Activated naive CD4-positive, alpha-beta T cell treated with anti-CD3 and anti-CD28 coated beads, Interleukin-2, amount 50 U/mL, for 24 hours (primary cell): ENCODE measurements around the gene CAMK4.
"Not testable (repeated sequence)": the region's sequence is repeated elsewhere in the genome, so short reads cannot be mapped to it uniquely, and the experiment has no call there.

Source experiments
- H3K27ac Mint-ChIP-seq: one replicate; pipeline ENCODE4 v1.8.0; 2021; ENCODE audit warnings: mild to moderate bottlenecking, mixed read lengths
- H3K27me3 Mint-ChIP-seq: one replicate; pipeline ENCODE4 v1.8.0; 2021; ENCODE audit warnings: mixed read lengths
- H3K36me3 Mint-ChIP-seq: one replicate; pipeline ENCODE4 v1.8.0; 2021; ENCODE audit warnings: mixed read lengths
- H3K4me1 Mint-ChIP-seq: one replicate; pipeline ENCODE4 v1.8.0; 2021; ENCODE audit warnings: mixed read lengths
- H3K4me3 Mint-ChIP-seq: one replicate; pipeline ENCODE4 v1.8.0; 2021; ENCODE audit warnings: mild to moderate bottlenecking, mixed read lengths
- H3K9me3 Mint-ChIP-seq: one replicate; pipeline ENCODE4 v1.8.0; 2021; ENCODE audit warnings: mixed read lengths

The CAMK4 gene

DNA sequence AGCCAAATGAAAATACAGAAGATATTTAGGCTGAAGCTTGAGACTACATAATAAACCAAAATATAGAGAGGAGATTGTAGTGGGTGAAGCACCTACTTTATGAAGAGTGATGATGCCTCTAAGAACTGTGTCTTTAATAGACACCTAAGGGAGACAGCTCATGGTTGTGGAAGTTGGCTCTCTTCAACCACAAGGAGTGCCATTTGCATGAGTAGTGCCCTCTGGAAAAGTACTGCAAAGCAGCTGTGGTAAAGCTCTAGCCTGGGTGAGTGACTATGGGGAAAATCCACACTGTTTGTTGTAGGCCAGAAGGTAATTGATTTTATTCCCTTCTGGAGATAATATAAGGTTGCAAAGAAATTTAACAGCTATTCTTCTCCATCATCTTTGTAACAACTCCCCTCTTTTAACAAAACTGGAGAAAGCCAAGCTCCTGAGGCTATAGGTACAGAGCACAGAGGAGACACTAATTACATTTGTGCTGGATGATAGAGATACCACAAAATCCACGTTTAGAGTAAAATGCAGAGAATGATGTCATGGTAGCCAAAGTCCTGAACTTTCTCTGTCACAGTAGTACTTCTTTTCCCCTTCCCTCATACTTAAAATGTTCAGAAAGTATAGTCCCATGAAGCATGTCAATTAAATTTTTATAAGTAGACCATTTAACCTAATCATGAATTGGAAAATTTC, 165.4 kb downstream of the CAMK4 start:
- Mint-ChIP-seq H3K27ac (peak overlapping the region; percentile 49), H3K4me1 (peaks cover 47% of the 10 kb centered on the region), H3K4me3 (no peak overlapping the region), H3K9me3 (no peaks in the 10 kb centered on the region), H3K36me3 (peaks cover 27% of the 10 kb centered on the region), H3K27me3 (no peaks in the 10 kb centered on the region)

DNA sequence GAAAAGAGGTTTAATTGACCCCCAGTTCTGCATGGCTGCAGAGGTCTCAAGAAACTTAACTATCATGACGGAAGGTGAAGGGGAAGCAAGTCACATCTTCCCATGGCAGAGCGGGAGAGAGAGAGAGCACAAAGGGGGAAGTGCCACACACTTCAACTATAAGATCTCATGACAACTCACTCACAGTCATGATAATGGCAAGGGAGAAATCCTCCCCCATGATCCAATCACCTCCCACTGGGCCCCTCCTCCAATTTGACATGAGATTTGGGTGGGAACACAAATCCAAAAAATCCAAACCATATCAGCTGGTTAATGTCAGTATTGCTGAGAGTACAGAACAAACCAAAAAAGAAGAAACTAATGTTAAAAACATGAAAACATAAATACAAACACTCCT, 168.0 kb downstream of the CAMK4 start:
- peak overlapping the region; percentile 57 for H3K27ac Mint-ChIP-seq
- no peaks in the 10 kb centered on the region for H3K9me3 Mint-ChIP-seq
- H3K4me3 Mint-ChIP-seq, result no peak overlapping the region
- peaks cover 31% of the 10 kb centered on the region for H3K36me3 Mint-ChIP-seq
- H3K27me3 Mint-ChIP-seq, result no peaks in the 10 kb centered on the region
- H3K4me1 Mint-ChIP-seq, result peaks cover 49% of the 10 kb centered on the region

DNA sequence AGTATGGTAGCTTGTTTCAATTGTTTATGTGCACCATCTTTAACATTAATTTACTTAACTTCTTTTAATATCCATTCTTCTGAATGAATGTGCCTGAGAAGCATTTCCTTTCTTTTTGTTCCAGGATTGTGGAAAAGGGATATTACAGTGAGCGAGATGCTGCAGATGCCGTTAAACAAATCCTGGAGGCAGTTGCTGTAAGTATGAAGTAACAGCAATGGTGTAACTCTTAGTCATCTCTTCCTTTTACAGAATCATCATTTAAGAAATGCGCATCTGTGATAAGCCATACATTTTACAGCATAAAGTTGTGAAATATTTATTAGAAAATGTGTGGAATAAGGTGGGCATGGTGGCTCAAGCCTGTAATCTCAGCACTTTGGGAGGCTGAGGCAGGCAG, 170.4 kb downstream of the CAMK4 start:
- Mint-ChIP-seq H3K36me3 (peaks cover 38% of the 10 kb centered on the region), H3K27me3 (no peaks in the 10 kb centered on the region), H3K27ac (no peak overlapping the region), H3K9me3 (no peaks in the 10 kb centered on the region), H3K4me1 (peaks cover 57% of the 10 kb centered on the region), H3K4me3 (no peak overlapping the region)

DNA sequence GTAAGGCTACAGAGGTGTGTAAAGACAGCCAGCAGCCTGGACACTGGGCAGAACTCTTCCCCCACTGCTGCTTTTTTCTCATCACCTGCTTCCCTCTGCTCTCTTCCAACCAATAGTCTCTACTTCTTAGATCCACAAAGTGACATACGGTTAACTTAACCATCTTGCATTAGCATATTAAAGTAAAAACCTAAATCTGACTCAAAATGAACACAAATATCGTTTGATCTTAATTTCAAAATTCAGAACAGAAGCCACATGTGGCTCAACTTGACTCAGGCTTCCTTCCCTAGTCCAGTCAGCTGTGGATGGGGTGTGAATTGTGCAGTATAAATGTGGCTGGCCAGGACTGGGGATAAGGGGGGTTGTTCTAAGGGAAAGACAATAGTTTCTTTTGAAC, 173.8 kb downstream of the CAMK4 start:
- peaks cover 50% of the 10 kb centered on the region for H3K36me3 Mint-ChIP-seq
- H3K27ac Mint-ChIP-seq, result peak overlapping the region; percentile 8
- H3K9me3 Mint-ChIP-seq, result no peaks in the 10 kb centered on the region
- peaks cover 51% of the 10 kb centered on the region for H3K4me1 Mint-ChIP-seq
- H3K4me3 Mint-ChIP-seq, result no peak overlapping the region
- H3K27me3 Mint-ChIP-seq, result no peaks in the 10 kb centered on the region

DNA sequence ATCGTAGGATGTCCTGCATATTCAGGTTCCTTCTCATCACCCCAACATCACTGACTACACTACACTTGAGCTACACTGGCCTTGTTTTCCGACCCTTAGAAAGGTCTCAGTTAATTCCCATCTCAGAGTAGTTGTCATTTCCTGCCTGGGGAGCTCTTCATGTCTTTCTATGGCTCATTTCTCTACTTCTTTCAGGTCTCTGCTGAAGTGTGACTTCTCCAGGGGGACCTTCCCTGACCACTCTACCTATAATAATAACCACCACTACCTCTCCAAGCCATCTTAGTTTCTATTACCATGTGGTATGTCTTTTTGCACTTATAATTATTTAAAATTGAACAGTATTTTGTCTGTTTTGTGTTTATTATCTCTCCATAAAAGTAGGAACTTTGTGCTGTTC, 174.9 kb downstream of the CAMK4 start:
- Mint-ChIP-seq H3K27ac (no peak overlapping the region), H3K4me1 (peaks cover 44% of the 10 kb centered on the region), H3K36me3 (peaks cover 56% of the 10 kb centered on the region), H3K4me3 (no peak overlapping the region), H3K9me3 (no peaks in the 10 kb centered on the region), H3K27me3 (no peaks in the 10 kb centered on the region)

DNA sequence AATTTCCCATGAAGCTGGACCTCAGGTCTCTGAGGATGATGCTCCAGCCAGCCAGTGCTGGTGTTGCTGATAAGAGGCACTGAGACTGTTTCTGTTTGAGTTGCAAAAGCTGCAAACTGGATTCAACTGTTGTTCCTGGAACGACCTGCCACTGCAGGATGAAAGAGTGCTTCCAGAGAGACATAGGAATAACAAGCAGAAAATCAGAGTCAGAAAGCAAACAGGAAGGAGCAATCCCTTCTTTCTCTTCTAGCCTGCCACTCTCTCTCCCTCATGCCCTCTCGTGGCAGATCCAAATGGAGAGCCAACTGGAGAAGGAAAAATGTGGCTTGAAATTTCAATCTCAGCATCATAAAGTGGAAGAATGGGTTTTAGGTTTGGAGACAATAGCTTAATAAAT, 177.7 kb downstream of the CAMK4 start:
- H3K9me3 Mint-ChIP-seq, result peaks cover 4% of the 10 kb centered on the region
- H3K36me3 Mint-ChIP-seq, result peaks cover 69% of the 10 kb centered on the region
- H3K27me3 Mint-ChIP-seq, result no peaks in the 10 kb centered on the region
- H3K27ac Mint-ChIP-seq, result no peak overlapping the region
- H3K4me1 Mint-ChIP-seq, result peaks cover 37% of the 10 kb centered on the region
- H3K4me3 Mint-ChIP-seq, result no peak overlapping the region

DNA sequence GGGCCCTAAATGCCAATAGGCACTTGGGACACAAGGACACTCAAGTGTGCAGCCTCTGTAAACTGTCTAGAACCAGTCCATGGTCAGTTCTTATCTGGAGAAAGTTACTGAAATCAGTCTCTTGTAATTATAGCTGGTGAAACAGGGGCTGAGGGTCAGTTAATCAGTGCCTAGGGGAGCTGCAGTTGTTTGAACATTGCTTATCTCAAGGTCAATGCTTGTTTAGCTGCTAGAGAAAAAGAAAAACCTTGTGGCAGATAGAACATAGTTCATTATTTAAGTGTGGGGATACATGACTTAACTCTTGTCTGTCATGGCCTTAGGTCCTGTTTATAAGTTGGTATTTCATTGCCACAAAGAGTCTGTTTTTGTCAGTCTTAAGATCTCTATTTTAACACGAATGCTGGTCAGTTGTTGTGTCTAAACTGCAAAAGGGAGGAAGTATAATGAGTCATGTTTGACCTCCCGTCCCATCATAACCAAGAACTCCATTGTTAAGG, 180.1 kb downstream of the CAMK4 start:
- no peaks in the 10 kb centered on the region for H3K27me3 Mint-ChIP-seq
- peaks cover 69% of the 10 kb centered on the region for H3K36me3 Mint-ChIP-seq
- peak overlapping the region; percentile 12 for H3K27ac Mint-ChIP-seq
- H3K9me3 Mint-ChIP-seq, result peaks cover 8% of the 10 kb centered on the region
- H3K4me3 Mint-ChIP-seq, result no peak overlapping the region
- H3K4me1 Mint-ChIP-seq, result peaks cover 22% of the 10 kb centered on the region

DNA sequence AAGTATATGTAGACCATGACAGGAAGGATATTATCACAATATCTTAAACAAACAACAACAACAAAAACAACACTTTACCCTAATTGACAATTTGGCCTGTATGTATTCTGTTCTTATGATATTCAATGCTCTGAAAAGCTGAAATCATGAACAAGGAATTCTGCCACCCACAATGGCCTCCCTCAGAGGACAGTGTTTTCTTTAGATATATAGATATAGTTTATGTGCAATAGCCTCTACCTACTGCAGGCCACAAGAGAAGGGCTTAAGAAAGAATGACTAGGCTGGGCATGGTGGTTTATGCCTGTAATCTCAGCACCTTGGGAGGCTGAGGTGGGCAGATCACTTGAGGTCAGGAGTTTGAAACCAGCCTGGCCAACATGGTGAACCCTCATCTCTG, 183.4 kb downstream of the CAMK4 start:
- H3K27me3 Mint-ChIP-seq, result no peaks in the 10 kb centered on the region
- H3K27ac Mint-ChIP-seq, result no peak overlapping the region
- H3K36me3 Mint-ChIP-seq, result peaks cover 60% of the 10 kb centered on the region
- H3K4me1 Mint-ChIP-seq, result peaks cover 16% of the 10 kb centered on the region
- no peak overlapping the region for H3K4me3 Mint-ChIP-seq
- peaks cover 18% of the 10 kb centered on the region for H3K9me3 Mint-ChIP-seq

DNA sequence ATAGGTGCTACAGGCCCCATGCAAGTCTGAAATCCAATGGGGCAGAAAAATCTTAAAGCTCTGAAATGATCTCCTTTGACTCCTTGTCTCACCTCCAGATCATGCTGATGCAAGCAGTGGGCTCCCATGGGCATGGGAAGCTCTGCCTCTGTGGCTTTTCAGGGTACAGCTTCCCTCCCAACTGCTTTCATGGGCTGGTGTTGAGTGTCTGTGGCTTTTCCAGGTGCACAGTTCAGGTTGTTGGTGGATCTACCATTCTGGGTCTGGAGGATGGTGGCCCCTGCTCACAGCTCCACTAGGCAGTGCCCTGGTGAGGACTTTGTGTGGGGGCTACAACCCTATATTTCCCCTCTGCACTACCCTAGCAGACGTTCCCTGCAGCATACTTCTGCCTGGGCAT, 184.6 kb downstream of the CAMK4 start:
- H3K27me3 Mint-ChIP-seq, result no peaks in the 10 kb centered on the region
- H3K27ac Mint-ChIP-seq, result no peak overlapping the region
- peaks cover 50% of the 10 kb centered on the region for H3K36me3 Mint-ChIP-seq
- no peak overlapping the region for H3K4me3 Mint-ChIP-seq
- peaks cover 16% of the 10 kb centered on the region for H3K4me1 Mint-ChIP-seq
- H3K9me3 Mint-ChIP-seq, result peaks cover 18% of the 10 kb centered on the region

DNA sequence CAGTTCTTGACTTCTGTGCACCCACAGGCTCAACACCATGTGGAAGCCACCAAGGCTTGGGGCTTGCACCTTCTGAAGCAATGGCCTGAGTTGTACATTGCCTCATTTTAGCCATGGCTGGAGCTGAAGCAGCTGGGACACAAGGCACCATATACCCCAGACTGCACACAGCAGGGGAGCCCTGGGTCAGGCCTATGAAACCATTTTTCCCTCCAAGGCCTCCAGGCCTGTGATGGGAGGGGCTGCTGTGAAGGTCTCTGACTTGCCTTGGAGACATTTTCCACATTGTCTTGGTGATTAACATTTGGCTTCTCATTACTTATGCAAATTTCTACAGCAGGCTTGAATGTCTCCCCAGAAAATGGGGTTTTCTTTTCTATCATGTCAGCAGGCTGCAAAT, 185.1 kb downstream of the CAMK4 start:
- peaks cover 16% of the 10 kb centered on the region for H3K4me1 Mint-ChIP-seq
- H3K9me3 Mint-ChIP-seq, result peaks cover 18% of the 10 kb centered on the region
- not testable (repeated sequence) for H3K27me3 Mint-ChIP-seq, H3K27ac Mint-ChIP-seq, H3K4me3 Mint-ChIP-seq
- H3K36me3 Mint-ChIP-seq, result peaks cover 49% of the 10 kb centered on the region

DNA sequence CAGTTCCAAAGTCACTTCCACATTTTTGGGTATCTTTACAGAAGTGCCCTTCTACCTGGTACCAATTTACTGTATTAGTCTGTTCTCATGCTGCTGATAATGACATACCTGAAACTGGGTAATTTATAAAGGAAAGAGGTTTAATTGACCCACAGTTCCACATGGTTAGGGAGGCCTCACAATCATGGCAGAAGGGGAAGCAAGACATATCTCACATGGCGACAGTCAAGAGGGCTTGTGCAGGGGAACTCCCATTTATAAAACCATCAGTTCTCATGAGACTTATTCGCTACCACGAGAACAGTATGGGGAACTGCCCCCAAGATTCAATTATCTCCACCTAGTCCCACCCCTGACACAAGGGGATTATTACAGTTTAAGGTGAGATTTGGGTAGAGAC, 185.9 kb downstream of the CAMK4 start:
- Mint-ChIP-seq H3K4me1 (peaks cover 19% of the 10 kb centered on the region), H3K27ac (peak overlapping the region; percentile 26), H3K36me3 (peaks cover 45% of the 10 kb centered on the region), H3K9me3 (peaks cover 19% of the 10 kb centered on the region)
- not testable (repeated sequence) for H3K4me3 Mint-ChIP-seq, H3K27me3 Mint-ChIP-seq

DNA sequence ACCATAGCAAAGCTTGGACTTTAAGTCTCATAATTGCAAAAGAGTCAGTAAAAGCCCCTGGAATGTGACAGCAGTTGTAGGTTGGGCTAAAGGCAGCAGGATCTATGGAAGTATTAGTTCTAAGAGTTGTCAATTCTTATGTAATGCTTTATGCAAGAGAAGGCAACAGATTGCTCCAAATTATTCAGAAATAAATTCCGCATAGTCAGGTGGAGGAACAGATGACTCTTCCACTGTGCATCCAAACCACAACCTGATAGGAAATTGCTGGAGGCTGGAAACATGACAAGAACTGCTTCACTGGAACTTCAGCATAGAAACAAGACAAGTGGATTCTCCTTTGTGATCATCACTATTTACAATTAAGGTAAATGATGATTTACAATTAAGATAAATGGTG, 187.1 kb downstream of the CAMK4 start:
- H3K4me1 Mint-ChIP-seq, result peaks cover 21% of the 10 kb centered on the region
- H3K27ac Mint-ChIP-seq, result no peak overlapping the region
- H3K27me3 Mint-ChIP-seq, result no peaks in the 10 kb centered on the region
- peaks cover 22% of the 10 kb centered on the region for H3K9me3 Mint-ChIP-seq
- H3K4me3 Mint-ChIP-seq, result no peak overlapping the region
- H3K36me3 Mint-ChIP-seq, result peaks cover 44% of the 10 kb centered on the region

DNA sequence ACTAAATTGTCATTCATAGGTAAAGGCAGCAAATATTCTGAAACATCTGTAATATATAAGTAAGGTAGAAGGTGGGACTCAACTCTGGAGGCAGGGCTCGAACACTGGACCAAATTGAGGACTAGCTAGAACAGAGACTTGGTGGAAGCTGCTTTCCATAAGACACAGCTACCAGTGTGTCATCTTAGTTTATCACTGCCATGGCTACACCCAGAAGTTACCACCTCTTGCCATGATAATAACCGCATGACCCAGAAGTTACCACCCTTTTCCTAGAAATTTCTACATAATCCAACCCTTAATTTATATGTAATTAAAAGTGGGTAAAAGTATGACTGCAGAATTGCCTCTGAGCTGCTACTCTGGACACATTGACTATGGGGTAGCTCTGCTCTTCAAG, 188.4 kb downstream of the CAMK4 start:
- Mint-ChIP-seq H3K27me3 (no peaks in the 10 kb centered on the region), H3K4me3 (no peak overlapping the region), H3K27ac (no peak overlapping the region), H3K9me3 (peaks cover 19% of the 10 kb centered on the region), H3K36me3 (peaks cover 40% of the 10 kb centered on the region), H3K4me1 (peaks cover 21% of the 10 kb centered on the region)

DNA sequence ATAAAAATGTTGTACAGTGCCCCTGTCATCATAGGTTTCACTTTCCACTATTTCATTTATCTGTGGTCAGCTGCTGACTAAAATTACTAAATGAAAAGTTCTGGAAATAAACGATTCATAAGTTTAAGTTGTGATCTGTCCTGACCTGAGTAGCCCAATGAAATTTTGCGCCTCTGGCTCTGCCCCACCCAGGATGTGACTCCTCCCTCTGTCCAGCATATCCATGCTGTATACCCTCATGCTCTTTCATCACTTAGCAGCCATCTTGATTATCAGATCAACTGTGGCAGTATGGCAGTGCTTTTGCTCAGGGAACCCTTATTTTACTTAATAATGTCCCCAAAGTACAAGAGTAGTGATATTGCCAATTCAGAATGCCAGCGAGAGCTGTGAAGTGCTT, 190.9 kb downstream of the CAMK4 start:
- Mint-ChIP-seq H3K27me3 (no peaks in the 10 kb centered on the region), H3K9me3 (peaks cover 9% of the 10 kb centered on the region), H3K36me3 (peaks cover 26% of the 10 kb centered on the region), H3K4me1 (peaks cover 11% of the 10 kb centered on the region), H3K27ac (no peak overlapping the region), H3K4me3 (no peak overlapping the region)

DNA sequence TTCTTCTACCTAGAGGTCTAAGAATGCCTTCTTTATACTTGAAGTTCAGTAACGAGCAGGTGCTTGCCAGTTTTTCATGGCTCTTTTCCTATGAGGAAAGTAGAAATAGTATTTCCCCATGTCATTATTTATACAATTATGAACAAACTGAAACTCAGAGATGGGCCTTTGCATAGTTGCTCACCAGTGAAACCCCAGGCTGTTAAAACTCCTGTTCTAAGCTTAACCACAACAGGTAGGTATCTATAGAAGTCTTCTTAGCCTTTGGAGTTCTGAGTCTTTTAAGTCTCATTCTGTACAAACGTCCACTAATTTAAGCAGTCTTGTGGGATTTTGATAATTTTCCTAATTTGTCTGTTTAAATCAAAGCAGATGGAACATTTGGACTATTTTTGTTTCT, 198.1 kb downstream of the CAMK4 start:
- no peak overlapping the region for H3K4me3 Mint-ChIP-seq
- no peaks in the 10 kb centered on the region for H3K27me3 Mint-ChIP-seq
- H3K9me3 Mint-ChIP-seq, result no peaks in the 10 kb centered on the region
- H3K4me1 Mint-ChIP-seq, result peaks cover 35% of the 10 kb centered on the region
- peak overlapping the region; percentile 15 for H3K27ac Mint-ChIP-seq
- peaks cover 35% of the 10 kb centered on the region for H3K36me3 Mint-ChIP-seq

DNA sequence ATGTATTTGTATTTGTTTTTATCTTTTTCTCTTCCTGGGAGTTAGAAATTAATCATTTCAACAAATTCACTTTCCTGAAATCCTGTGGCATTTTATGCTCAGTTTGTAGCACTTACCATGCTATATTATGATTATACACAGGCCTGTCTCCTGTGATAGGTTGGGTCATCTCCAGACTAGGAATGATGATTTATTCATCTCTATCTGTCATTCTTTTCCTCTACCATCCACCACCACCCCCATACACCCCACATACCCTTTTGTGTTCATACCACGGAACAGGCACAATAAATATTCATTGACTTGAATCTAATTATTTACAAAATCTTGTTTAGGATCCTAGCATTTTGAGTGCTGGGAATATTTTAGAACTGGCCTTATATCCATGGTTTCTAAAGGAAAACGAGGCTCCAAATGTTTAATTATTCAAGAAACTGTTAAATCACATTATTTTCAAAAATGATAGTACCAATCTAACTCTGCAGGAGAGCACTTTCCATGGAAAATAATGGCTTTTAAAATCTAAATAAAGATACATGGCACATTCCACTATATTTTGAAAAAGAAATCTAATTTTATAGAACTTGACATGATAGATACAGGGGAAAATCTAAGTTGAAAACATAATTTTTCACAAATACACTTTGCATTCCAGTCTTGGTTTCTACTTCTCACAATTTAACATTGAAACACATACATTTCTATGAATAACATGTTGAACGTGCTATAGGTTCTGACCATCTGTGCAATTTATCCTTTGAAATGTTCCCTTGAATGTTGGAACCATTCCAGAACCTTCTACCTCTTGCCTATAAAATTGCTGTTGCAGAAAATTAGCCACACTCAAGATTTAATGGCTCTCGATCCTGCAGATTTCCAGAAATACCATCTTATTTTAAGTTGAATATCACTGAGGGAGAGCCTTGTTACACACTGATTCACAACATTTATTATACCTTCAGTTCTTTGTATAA, 198.8 kb downstream of the CAMK4 start:
- H3K36me3 Mint-ChIP-seq, result peaks cover 31% of the 10 kb centered on the region
- no peaks in the 10 kb centered on the region for H3K27me3 Mint-ChIP-seq
- H3K9me3 Mint-ChIP-seq, result no peaks in the 10 kb centered on the region
- no peak overlapping the region for H3K4me3 Mint-ChIP-seq
- H3K27ac Mint-ChIP-seq, result peak overlapping the region; percentile 44
- peaks cover 43% of the 10 kb centered on the region for H3K4me1 Mint-ChIP-seq
